ENCODE measurements around the gene PPP1R13L.

DNA sequence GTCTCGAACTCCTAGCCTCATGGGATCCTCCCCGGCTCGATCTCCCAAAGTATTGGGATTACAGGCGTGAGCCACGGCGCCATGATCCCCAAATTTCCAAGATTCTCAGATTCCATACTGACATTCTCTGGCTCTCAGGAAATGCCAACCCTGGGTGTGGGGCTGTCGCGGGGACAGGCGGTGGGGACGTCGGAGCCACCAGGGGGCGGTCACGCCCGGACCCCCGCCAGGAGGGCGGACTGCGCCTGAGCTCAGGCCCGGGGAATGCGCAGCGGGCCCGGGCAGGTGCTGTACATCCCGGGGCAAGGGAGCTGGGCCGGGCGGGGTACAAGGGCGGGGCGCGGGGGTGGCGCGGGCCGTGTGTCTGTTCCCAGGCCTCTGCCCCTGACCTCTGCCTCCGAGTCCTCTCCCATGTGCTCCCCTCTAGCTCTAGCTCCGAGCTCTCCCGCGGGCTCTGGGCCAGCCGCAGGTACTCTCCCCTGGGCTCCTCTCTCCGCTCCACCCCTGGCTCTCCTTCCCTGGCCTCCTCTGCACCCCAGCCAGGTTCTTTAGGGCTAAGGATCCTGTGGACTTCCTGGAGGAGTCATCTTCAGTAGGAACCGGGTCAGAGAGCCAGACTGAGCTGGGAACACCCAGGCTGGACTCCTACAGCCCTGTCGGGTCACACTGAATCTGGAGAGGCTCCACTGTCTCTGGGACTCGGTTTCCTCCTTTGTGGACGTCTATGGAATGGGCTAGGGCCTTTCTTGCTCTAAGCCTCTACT is 2.4 kb downstream of the PPP1R13L start:
- no peak for TF ChIP-seq POLR2AphosphoS5 (IDR thresholded peaks at IDR 0.05)
- no peak for TF ChIP-seq TAF1 (IDR thresholded peaks at IDR 0.05; ENCODE audit: low read depth)
- TF ChIP-seq, protein P1, sequence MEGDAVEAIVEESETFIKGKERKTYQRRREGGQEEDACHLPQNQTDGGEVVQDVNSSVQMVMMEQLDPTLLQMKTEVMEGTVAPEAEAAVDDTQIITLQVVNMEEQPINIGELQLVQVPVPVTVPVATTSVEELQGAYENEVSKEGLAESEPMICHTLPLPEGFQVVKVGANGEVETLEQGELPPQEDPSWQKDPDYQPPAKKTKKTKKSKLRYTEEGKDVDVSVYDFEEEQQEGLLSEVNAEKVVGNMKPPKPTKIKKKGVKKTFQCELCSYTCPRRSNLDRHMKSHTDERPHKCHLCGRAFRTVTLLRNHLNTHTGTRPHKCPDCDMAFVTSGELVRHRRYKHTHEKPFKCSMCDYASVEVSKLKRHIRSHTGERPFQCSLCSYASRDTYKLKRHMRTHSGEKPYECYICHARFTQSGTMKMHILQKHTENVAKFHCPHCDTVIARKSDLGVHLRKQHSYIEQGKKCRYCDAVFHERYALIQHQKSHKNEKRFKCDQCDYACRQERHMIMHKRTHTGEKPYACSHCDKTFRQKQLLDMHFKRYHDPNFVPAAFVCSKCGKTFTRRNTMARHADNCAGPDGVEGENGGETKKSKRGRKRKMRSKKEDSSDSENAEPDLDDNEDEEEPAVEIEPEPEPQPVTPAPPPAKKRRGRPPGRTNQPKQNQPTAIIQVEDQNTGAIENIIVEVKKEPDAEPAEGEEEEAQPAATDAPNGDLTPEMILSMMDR (IDR thresholded peaks at IDR 0.05; ENCODE audit: poor library complexity, severe bottlenecking): no peak
